Measurements from ENCODE around the gene COQ5.

Gene COQ5

DNA sequence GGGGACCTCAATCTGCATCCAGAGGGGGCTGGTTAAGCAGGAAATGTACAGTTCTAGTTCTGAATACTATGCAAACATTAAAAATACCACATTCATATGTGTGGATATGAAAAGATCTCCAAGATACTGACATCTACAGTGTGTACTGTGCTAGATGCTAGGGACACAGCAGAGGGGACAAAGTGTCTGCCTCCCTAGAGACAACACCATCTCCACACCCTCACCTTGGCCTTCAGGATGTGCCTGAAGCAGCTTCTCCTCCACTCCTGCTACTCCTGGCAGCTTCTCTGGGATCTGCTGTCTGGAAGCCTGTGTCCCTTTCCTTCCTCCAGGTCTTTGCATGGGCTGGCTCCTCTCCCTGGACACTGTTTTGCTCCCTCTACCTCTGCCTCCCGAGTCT is 48.7 kb downstream of the COQ5 start:
- no peak for DNase-seq

DNA sequence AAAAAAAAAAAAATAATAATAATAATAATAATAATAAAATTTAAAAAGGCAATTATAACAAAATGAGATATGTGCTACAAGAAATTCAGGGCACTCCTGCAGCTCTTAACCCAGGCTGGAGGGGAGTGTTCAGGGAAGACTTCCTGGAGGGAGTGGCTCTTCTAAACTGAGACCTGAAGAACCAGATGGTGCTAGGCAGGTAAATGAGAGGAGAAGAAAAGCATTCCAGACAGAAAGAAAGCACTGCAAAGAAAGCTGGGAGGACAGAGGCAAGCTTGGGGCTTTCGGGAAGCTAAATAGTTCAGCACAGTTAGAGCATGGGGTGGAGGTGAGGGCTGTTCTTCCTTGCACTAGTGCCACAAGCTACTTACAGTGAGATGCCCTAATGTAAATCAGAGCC is 49.5 kb downstream of the COQ5 start:
- DNase-seq, result no peak

DNA sequence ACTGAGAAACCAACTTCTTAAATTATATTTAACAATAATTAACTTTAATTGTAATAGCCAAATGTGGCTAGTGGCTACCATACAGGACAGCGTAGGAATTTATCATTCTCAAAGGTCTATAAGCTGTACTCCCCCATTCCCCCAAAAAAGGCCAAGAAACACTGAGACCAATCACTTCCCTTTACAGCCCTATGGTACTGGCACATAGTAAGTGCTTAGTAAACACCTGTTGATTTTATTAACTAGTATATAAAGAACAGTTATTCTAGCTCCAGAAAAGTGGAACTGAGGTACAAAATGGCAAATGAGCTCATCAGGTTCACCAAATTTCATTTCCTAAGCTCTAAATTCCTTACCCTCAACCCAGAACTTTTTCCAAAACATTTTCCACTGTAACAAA is 53.3 kb downstream of the COQ5 start:
- DNase-seq, result no peak

DNA sequence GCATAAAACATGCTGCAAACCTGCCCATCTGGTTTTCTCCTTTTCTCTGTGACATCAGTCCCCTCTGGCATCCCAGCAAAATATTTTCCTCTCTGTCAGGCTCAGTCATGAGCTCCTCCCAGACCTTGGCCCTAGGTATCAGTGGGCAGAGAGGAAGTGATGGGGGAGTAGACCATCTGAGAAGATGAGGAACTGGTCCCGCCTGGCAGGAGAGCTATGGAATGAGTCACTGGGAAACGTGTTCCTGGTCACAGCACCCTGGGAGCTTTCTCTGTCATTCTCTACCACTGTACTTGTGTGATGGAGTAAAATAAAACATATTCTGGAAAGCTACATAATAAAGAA is 54.4 kb downstream of the COQ5 start:
- peak; percentile 89 for DNase-seq

DNA sequence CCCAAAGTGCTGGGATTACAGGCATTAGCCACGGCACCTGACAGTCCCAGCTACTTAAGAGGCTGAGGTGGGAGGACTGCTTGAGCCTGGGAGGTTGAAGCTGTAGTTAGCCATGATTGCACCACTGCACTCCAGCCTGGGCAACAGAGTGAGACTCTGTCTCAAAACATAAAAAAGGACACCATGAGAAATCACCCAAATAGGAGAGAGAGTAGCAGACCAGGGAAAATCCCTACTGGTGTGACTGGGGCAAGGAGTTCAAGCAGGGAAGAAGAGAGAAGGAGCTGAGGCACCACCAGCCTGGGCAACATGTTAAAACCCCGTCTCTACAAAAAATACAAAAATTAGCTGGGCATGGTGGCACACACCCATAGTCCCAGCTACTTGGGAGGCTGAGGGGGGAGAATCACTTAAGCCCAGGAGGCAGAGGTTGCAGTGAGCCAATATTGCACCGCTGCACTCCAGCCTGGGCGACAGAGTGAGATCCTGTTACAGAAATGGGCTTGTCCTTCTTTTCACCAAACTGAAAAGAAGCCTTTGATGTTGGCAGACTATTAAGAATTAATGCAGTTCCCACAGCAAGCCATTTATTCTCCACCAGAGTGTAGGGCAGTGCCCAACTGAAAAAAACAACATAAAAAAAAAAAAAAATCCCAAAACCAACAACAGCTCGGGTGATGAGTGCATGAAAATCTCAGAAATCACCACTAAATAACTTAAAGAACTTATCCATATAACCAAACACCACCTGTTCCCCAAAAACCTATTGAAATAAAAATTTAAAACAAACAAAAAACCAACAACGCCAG is 54.9 kb downstream of the COQ5 start:
- peak; percentile 29 for DNase-seq

DNA sequence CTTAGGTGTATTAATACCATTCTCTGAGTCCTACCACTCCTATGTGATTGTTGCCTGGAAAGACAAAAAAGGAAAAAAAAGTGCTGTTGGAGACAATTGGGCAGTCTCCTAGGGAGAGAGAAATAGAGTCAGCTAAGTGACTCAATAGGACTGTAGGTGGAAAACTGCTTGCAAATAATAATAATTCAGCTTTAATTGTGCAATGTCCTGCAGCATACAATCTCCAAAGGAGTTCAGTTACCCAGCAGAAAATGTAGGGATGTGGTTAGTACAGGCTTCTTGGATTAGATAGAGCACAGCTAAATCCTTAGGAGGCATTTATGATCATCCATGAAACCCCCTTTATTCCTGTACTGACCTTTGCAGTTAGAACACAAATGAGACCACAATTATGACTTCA is 56.4 kb downstream of the COQ5 start:
- DNase-seq, result peak; percentile 42

DNA sequence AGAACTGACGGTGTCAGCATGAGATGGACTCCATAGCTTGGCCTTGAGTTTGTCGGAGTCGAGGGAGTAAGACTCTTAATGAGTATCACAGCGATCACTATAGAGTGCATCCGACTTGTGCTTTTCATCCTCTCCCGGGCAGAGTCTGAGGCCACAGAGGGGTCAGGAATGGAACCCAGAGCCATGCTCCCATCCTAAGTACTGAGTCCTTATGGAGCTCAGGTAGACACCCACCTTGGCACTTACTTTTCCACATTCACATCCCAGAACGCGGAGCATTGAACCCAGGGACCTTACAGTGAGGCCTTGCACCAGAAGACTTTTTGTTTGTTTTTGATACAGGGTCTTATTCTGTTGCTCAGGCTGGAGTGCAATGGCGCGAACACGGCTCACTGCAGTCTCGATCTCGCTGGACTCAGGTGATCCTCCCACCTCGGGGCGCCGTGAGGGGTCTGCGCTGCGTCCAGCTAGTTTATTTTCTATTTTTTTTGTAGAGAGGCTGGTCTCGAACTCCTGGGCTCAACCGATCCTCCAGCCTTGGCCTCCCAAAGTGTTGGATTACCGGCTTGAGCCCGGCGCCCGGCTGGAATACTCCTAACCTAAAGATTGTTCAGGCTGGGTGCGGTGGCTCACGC is 58.7 kb downstream of the COQ5 start:
- no peak for DNase-seq

DNA sequence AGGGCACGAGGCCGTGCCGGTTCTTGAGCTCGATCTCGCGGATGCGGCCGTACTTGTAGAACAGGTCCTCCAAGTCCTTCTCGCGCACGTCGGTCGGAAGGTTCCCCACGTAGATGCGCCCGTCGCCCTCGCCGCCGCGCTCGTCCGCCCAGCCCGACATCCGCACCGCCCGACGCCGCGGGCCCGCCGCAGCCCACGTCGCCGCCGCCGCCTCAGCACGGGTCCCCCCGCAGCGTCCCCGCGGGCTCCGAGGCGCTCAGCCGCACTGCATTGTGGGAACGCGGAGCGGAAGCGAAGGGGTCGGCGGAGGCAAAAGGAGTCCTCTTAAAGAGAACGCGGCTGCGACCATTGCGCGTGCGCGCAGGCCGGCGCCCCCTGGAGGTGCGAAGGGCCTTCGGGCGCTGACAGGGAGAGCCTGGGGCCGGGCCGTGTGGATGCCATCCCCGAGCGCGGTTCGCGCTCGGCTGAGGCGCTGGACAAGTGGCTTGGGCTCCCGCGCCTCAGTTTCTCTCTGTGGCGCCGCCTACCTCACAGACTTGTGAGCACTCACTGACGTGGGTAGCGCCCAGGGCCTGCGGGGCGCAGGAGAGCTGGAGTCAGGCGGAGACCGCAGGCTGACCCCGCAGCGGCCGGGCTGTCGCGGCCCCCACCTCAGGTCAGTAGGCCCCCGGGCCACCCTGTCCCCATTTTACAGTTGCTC is 59.4 kb downstream of the COQ5 start, which contains the start of gene SRSF9:
Gene SRSF9, minus strand, starts transcription at position 299 of the 700 bp plus-strand sequence. Its CDS starts 139 bp downstream, at position 160.
- peak; percentile 99 for DNase-seq

DNA sequence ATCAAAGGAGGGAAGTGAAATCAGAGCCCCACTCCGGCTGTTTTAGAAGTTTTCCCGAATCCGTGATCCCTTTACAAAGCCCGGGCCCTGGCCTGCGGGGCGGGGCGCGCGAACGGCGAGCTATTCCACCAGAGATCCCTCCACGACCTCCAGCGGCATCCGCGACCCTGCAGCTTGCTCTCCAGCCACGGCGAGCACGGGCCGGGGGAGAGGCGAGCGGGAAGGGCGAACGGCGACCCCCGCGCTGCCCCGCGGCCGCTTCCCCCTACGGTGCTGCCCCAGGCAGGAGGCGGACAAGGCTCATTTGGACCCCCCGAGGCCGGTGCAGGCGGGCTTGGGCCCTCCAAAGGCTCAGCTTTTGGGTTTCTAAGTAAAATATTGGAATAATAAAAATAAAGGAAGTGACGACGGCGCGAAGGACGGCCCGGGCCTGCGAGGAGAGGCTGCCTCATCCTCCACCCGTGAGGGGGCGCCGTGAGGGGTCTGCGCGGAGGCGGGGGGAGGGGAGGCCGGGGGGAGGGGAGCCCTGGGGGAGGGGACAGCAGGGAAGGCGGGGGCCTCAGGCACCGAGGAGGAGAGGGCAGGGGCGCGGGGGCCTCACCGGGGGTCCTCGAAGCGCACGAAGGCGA is 60.0 kb downstream of the COQ5 start:
- DNase-seq, result peak; percentile 26

DNA sequence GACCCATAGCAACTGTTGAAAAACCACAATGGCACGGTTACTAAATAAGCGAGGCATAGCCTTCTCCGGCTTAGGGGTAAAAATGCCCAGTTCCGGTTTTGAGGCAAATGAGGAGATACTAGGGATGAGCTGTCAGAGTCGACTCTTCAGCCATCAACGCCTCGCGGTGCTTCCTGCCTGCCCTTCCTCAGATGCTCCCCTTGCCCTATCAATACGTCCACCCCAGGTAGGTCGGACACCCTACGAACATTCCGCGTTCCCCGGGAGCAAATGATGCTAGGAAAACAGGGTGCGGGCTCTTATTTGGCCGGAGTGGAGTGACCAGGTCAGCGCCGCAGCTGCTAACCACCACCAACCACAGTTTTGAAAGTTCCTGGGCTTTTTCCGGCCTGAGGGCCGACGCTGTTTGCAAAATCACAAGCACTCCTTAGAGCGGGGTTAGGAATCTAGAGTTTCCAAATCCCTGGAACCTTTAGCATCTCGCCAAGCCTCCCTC is 60.6 kb downstream of the COQ5 start:
- peak; percentile 81 for DNase-seq

DNA sequence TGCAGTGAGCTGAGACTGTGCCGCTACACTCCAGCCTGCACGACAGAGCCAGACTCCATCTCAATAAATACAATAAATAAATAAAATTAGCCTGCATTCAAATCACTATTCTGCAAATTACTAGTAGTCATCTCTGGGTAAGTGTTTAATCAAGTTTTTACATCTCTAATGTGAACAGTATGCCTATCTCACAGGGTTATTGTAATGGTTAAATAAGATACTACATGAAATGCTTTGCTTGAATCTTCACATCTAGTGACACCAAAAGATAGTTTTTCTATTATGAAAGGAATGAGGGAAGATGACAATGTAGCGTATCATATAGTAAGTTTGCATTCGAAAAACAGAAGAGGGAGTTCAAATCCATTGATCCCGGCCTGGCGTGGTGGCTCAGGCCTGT is 61.5 kb downstream of the COQ5 start:
- DNase-seq, result no peak

DNA sequence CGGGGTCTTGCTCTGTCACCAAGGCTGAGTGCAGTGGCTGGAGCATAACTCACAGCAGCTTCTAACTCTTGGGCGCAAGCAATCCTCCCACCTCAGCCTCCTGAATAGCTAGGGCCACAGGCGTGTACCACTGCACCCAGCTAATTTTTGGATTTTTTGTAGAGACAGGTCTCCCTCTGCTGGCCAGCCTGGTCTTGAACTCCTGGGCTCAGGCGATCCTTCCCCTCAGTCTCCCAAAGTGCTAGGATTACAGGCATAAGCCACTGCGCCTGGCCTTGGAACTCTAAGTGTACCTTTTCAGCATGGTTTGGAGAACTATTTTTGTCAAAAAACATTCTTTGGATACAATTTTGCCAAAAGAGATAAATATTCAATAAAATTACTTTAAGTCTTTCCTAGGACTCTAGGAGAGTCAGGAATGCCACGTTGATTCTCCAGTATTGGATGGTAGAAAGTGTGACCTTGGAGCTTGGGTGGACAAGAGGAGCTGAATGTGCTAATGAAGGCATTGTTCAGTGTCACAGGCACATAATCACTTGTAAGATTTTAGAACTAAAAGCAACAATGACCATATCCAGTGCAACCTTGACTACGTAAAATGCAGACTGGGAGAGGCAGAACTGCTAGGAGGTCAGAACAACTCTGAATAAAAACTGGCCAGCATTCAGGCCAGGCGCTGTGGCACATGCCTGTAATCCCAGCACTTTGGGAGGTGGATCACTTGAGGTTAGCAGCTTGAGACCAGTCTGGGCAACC is 62.2 kb downstream of the COQ5 start:
- peak; percentile 50 for DNase-seq

DNA sequence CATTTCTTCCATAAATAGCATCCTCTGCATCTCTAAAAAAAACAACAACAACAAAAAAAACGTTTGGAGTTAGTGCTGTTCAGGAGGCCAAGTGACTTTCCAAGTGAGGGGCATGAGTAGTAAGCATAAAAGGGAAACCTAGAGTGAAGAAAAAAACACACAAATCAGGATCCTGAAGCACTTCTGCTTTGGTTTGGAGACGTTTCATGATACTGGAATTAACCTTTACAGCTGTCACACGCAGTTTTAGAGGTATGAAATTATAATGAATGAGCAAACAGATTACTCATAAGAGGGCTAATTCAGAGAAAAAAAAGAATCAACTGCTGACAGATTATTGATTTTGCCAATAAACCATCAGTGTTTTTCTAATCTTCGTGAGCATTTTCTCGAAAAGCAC is 63.2 kb downstream of the COQ5 start:
- peak; percentile 32 for DNase-seq

DNA sequence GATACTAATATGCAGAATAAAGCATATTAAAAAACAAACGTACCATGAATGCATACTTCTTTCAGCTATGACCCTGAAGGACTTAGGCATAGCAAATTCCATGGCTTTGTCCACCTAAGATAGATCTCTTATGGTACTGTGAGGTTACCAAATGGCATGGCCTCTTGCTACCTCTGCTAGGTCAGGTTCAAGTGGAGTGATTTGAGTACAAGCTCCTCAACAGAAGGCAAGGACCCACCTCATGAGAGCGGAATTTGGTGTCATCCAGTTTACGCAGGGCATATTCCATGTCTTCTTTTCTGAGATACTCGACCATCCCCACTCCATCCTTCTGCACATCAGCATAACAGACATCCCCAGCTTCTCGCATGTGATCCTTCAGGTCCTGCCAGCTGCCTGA is 65.2 kb downstream of the COQ5 start:
- no peak for DNase-seq

DNA sequence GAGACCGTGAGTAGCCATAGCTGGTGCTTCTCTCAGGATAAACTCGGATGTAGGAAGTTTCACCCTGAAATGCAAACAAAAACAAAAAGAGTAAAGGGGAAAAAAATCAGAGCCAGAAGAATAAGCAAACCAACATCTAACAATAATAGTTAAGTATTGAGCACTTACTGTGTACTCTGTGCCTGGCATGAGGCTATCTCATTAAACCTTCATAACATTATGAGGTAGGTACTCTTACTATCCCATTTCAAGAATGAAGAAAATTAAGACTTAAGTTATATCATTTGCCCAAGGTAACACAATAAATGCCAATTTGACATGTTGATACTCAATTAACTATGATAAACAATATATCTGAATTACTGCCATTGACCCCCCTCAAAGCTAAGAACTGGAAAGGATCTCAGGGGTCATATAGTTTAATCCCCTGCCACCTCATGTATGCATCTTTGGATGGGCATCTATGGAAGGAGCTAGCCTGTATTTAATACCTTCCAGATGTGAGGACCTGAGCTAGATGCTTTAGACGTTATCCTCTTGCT is 66.8 kb downstream of the COQ5 start:
- DNase-seq, result no peak

DNA sequence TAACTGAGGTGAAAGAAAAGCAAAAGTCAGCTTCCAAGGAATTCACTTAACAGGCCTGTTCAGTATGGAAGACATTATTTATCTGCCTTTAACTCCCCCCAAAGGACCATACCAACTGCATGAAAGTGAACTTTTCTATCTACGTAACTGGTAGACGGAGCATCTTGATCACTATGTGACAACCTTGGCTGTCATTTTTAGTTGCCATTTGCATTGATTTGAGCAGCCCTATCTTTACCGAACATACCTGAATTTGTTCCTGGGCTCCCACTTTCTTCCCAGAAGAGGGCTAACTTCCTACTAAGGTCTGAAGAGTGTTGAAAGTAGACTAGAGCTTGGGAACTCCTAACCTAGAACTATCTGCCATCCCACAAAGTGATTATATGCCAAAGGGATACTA is 68.8 kb downstream of the COQ5 start:
- no peak for DNase-seq

DNA sequence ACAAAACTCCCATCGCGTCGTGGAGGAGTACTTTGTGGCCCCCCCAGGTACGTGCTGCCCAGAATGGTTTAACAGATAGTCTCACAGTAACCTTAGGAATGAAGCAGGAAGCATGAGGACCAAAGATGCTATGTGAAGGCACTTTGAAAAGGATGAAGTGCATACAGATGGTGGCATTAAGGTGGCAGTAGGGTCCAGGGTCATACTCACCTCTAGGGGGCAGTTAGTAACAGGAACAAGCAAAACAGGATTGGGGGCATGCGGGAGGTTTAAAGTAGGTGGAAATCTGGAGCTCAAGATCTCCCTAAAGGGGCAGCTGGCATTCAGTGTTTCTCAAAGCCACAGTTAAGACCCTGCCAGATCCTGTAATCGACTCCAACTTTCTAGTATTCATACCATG is 71.8 kb downstream of the COQ5 start:
- DNase-seq, result no peak

DNA sequence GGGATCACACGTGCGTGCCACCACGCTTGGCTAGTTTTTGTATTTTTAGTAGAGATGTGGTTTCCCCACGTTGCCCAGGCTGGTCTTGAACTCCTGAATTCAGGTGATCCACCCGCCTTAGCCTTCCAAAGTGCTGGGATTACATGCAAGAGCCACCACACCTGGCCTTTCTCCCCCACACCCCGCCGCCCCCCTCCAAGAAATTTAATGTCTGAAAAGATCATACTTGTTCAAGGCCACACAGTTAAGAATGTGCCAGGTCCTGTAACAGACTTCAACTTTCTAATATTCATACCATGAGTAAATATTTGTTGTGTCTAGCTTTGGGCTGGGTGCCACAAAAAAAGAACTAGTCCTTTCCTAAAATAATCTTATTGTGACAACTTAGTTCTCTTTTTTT is 73.7 kb downstream of the COQ5 start:
- no peak for DNase-seq

DNA sequence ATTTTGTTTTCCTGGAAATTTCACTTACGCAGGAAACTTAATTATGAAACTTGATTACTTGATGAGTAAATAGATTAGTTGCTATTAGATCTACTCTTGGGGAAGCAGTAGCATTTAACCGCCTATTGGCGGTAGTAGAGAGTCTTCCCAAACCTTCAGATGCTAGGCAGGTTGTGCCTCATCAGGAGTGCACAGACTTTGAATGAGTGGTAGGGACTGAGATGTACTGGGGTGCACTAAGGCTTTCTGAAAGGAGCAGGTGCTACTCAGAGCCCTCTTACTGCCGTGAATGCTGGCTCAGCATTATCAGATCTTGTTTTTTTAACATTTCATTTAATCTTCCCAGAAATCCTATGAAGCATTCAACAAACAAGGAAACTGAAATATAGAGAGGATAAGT is 75.0 kb downstream of the COQ5 start:
- peak; percentile 47 for DNase-seq
